Fibroblast of villous mesenchyme (primary cell): ENCODE data around the gene ABL1. TPM values are rescaled to one million over a fixed set of nuclear protein-coding genes. Genes with fewer than 3 reads are reported as not detected.
A peak's percentile ranks its signal among the peaks of the same experiment; 100 is the strongest.

Source experiments
- DNase-seq: peaks from one replicate; pipeline ENCODE4 v3.0.0-alpha.2; 2010; ENCODE audit warnings: low read depth
- H3K4me3 ChIP-seq: 2 replicates; pipeline ENCODE4 v1.5.1; 2011; ENCODE audit warnings: low read depth, mild to moderate bottlenecking, low read length
- CTCF ChIP-seq: IDR thresholded peaks from 2 replicates; pipeline ENCODE4 v1.5.1; 2012; ENCODE audit warnings: low read depth, mild to moderate bottlenecking, low read length; ENCODE audit not compliant: insufficient read depth
- total RNA-seq: library from RNA; depleted of rRNA; stranded (reverse); fragments of >200 nt; gene quantifications from 2 replicates; pipeline ENCODE4 v1.2.3, GENCODE V29; 2012

The ABL1 gene
- total RNA-seq, 1 donor, result 57.4 TPM

- H3K4me3 ChIP-seq, result no peak overlapping the region
- TF ChIP-seq CTCF, result no peak
- DNase-seq, result no peak
Measured at GRCh38 chr9:130830231-130830760, 4.8 kb upstream of the ABL1 start.

GRCh38 chr9:130831077-130831476 lies 4.0 kb upstream of the ABL1 start:
- DNase-seq, result no peak
- TF ChIP-seq CTCF, result no peak
- H3K4me3 ChIP-seq, result no peak overlapping the region

GRCh38 chr9:130833031-130833990 lies 1.7 kb upstream of the ABL1 start:
- no peak for DNase-seq
- H3K4me3 ChIP-seq, result no peak overlapping the region
- no peak for TF ChIP-seq CTCF

GRCh38 chr9:130835441-130836298 lies 616 bp downstream of the ABL1 start:
- H3K4me3 ChIP-seq, result peak overlapping the region; percentile 88
- DNase-seq, result peak; percentile 62

GRCh38 chr9:130837002-130837511 lies 2.0 kb downstream of the ABL1 start:
- TF ChIP-seq CTCF, result no peak
- DNase-seq, result peak; percentile 85
- H3K4me3 ChIP-seq, result peak overlapping the region; percentile 88

More at GRCh38 chr9:130835441-130836298, 616 bp downstream of the ABL1 start:
- TF ChIP-seq CTCF, result no peak

- peak overlapping the region; percentile 88 for H3K4me3 ChIP-seq
- no peak for TF ChIP-seq CTCF
- DNase-seq, result no peak
Measured at GRCh38 chr9:130837643-130838042, 2.6 kb downstream of the ABL1 start.
